ENCODE results near the gene PANK4. TPM values are rescaled to one million over a fixed set of nuclear protein-coding genes. Genes with fewer than 3 reads are reported as not detected.
"Not testable (repeated sequence)": the region's sequence is repeated elsewhere in the genome, so short reads cannot be mapped to it uniquely, and the experiment has no call there.

The PANK4 gene
- polyA plus RNA-seq, 2 of the 4 experiments (the other 2 are of a cell fraction), result 8.1 to 13.8 TPM

DNA sequence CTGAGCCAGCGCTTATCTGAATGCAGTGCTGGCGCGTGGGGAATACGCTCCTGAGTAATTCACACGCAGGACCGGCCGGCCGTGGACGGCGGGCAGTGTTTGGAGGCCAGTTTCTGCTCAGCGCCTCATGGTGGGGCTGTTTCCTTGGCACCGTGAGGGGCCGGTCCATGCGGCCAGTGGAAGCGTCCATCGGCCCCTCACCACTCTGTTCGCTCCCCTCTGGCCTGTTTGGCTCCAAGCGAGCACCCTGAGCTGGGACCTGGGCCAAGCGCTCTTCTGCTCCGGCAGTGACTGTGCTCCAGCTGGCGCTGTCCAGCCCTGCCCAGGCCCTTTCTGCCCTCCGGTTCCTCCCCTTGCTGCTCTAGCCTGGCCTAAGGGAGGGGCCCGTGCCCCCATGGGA is 66.6 kb downstream of the PANK4 start (continued):
- TF ChIP-seq, protein P1, sequence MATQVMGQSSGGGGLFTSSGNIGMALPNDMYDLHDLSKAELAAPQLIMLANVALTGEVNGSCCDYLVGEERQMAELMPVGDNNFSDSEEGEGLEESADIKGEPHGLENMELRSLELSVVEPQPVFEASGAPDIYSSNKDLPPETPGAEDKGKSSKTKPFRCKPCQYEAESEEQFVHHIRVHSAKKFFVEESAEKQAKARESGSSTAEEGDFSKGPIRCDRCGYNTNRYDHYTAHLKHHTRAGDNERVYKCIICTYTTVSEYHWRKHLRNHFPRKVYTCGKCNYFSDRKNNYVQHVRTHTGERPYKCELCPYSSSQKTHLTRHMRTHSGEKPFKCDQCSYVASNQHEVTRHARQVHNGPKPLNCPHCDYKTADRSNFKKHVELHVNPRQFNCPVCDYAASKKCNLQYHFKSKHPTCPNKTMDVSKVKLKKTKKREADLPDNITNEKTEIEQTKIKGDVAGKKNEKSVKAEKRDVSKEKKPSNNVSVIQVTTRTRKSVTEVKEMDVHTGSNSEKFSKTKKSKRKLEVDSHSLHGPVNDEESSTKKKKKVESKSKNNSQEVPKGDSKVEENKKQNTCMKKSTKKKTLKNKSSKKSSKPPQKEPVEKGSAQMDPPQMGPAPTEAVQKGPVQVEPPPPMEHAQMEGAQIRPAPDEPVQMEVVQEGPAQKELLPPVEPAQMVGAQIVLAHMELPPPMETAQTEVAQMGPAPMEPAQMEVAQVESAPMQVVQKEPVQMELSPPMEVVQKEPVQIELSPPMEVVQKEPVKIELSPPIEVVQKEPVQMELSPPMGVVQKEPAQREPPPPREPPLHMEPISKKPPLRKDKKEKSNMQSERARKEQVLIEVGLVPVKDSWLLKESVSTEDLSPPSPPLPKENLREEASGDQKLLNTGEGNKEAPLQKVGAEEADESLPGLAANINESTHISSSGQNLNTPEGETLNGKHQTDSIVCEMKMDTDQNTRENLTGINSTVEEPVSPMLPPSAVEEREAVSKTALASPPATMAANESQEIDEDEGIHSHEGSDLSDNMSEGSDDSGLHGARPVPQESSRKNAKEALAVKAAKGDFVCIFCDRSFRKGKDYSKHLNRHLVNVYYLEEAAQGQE (IDR thresholded peaks at IDR 0.05), result peak; percentile 41; the same call in 1 of the 2 replicates

DNA sequence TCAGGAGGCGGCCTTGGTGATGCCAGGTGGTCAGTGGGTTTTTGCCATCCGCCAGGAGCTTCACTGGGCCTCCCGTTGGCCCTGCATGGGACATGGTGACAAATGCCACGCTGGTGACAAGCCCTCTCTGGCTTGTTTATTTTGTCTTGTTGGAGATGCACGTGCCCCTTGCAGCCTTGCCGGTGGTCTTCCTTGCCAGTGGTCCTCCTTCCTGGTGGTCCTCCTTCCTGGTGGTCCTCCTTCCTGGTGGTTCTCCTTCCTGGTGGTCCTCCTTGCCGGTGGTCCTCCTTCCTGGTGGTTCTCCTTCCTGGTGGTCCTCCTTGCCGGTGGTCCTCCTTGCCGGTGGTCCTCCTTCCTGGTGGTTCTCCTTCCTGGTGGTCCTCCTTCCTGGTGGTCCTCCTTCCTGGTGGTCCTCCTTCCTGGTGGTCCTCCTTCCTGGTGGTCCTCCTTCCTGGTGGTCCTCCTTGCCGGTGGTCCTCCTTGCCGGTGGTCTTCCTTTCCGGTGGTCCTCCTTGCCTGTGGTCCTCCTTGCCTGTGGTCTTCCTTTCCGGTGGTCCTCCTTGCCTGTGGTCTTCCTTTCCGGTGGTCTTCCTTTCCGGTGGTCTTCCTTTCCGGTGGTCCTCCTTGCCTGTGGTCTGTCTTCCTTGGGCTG is 67.2 kb downstream of the PANK4 start:
- DNase-seq (ENCODE audit: low read depth in 1 of 2, low spot score in 1 of 2); H3K27ac ChIP-seq; H3K4me1 ChIP-seq; H3K4me3 ChIP-seq; POLR2A ChIA-PET; ATAC-seq; H3K9me3 ChIP-seq; H3K4me2 ChIP-seq; FAIRE-seq: not testable (repeated sequence)
- WGBS (ENCODE audit: missing lambda C conversion rate), result 72% methylated on average over 12 of the region's 16 CpGs
- CTCF ChIA-PET, result interaction anchor here (1.7 kb wide), 1 partner anchor 38 kb away, joined by 4 read pairs; no protein-coding TSS in a partner anchor

DNA sequence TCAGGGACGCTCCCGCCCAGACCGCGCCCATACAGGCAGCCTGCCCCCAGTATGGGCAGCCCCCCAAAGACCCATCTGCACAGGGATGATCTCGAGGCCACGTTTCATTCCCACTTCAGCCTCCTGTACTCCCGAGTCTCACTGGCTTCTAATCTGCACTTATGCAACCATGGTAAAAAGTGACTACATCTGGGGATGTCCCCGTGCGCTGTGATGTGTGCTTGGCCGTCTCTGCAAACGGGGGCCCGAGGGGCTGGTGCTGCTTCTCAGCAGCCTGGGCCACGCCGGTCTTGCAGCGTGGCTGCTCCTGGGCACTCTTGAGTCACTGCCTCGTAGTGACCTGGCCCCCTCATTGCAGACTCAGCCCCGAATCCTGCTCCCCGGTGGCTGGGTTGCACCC is 67.7 kb downstream of the PANK4 start:
- H3K4me2 ChIP-seq, result no peak overlapping the region
- DNase-seq (ENCODE audit: low read depth in 1 of 2, low spot score in 1 of 2) (no peak), FAIRE-seq (no peak), ATAC-seq (no peak)
- peaks cover 7% of the 10 kb centered on the region for H3K4me1 ChIP-seq
- no peak for TF ChIP-seq MAZ (IDR thresholded peaks at IDR 0.05; ENCODE audit: borderline replicate concordance, low read depth, low read length)
- TF ChIP-seq FOXS1 (CRISPR knock-in tag; IDR thresholded peaks at IDR 0.05), result no peak
- TF ChIP-seq POLR2A (IDR thresholded peaks at IDR 0.05; ENCODE audit: low read length), result no peak
- TF ChIP-seq RFX5 (IDR thresholded peaks at IDR 0.05), result no peak
- no peak for TF ChIP-seq SREBF2 (IDR thresholded peaks at IDR 0.05)
- no peak for TF ChIP-seq HEYL (CRISPR knock-in tag; IDR thresholded peaks at IDR 0.05)
- TF ChIP-seq, protein P1 (IDR thresholded peaks at IDR 0.05), result no peak
- TF ChIP-seq, protein P2, sequence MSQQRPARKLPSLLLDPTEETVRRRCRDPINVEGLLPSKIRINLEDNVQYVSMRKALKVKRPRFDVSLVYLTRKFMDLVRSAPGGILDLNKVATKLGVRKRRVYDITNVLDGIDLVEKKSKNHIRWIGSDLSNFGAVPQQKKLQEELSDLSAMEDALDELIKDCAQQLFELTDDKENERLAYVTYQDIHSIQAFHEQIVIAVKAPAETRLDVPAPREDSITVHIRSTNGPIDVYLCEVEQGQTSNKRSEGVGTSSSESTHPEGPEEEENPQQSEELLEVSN (IDR thresholded peaks at IDR 0.05; ENCODE audit: borderline replicate concordance, low read depth), result no peak
- TF ChIP-seq, protein P3, sequence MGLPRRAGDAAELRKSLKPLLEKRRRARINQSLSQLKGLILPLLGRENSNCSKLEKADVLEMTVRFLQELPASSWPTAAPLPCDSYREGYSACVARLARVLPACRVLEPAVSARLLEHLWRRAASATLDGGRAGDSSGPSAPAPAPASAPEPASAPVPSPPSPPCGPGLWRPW (IDR thresholded peaks at IDR 0.05), result no peak
- no peak for TF ChIP-seq KDM5A (IDR thresholded peaks at IDR 0.05)
- TF ChIP-seq, protein P4, sequence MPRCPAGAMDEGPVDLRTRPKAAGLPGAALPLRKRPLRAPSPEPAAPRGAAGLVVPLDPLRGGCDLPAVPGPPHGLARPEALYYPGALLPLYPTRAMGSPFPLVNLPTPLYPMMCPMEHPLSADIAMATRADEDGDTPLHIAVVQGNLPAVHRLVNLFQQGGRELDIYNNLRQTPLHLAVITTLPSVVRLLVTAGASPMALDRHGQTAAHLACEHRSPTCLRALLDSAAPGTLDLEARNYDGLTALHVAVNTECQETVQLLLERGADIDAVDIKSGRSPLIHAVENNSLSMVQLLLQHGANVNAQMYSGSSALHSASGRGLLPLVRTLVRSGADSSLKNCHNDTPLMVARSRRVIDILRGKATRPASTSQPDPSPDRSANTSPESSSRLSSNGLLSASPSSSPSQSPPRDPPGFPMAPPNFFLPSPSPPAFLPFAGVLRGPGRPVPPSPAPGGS (IDR thresholded peaks at IDR 0.05), result no peak
- no peak for TF ChIP-seq HOXB13 (CRISPR knock-in tag; IDR thresholded peaks at IDR 0.05; ENCODE audit: low read depth)
- no peak for TF ChIP-seq KDM1A (IDR thresholded peaks at IDR 0.05; ENCODE audit: low read depth)
- TF ChIP-seq HOXA7 (CRISPR knock-in tag; IDR thresholded peaks at IDR 0.05), result no peak
- no peak for TF ChIP-seq CEBPB (IDR thresholded peaks at IDR 0.05)
- no peak for TF ChIP-seq CBX8 (IDR thresholded peaks at IDR 0.05)
- no peak for TF ChIP-seq RAD21 (conservative IDR thresholded peaks at IDR 0.05 in 1 of 2, IDR thresholded peaks at IDR 0.05 in 1 of 2)
- TF ChIP-seq, protein P5, sequence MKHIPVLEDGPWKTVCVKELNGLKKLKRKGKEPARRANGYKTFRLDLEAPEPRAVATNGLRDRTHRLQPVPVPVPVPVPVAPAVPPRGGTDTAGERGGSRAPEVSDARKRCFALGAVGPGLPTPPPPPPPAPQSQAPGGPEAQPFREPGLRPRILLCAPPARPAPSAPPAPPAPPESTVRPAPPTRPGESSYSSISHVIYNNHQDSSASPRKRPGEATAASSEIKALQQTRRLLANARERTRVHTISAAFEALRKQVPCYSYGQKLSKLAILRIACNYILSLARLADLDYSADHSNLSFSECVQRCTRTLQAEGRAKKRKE (CRISPR knock-in tag; IDR thresholded peaks at IDR 0.05; ENCODE audit: low read depth), result no peak
- TF ChIP-seq TFCP2L1 (CRISPR knock-in tag; IDR thresholded peaks at IDR 0.05), result no peak
- no peak for TF ChIP-seq EHF (CRISPR knock-in tag; IDR thresholded peaks at IDR 0.05)
- no peak overlapping the region for H3K4me3 ChIP-seq
- POLR2A ChIA-PET, result no interaction called here
- CTCF ChIA-PET, result no interaction called here
- WGBS (ENCODE audit: missing lambda C conversion rate), result 78% methylated on average over 12 of the region's 18 CpGs
- no peaks in the 10 kb centered on the region for H3K9me3 ChIP-seq
- no peak overlapping the region for H3K27ac ChIP-seq

Measured in A549 (cell line).